NCI-H1694 treated with DMSO at 0.1 percent for 48 hours (cell line): ENCODE data around the gene HDAC11.
"Not testable (repeated sequence)": the region's sequence is repeated elsewhere in the genome, so short reads cannot be mapped to it uniquely, and the experiment has no call there.

Source experiments
- DNase-seq: peaks from one replicate; lab custom pipeline; 2025; lab: John Stamatoyannopoulos, UW

Gene HDAC11

DNA sequence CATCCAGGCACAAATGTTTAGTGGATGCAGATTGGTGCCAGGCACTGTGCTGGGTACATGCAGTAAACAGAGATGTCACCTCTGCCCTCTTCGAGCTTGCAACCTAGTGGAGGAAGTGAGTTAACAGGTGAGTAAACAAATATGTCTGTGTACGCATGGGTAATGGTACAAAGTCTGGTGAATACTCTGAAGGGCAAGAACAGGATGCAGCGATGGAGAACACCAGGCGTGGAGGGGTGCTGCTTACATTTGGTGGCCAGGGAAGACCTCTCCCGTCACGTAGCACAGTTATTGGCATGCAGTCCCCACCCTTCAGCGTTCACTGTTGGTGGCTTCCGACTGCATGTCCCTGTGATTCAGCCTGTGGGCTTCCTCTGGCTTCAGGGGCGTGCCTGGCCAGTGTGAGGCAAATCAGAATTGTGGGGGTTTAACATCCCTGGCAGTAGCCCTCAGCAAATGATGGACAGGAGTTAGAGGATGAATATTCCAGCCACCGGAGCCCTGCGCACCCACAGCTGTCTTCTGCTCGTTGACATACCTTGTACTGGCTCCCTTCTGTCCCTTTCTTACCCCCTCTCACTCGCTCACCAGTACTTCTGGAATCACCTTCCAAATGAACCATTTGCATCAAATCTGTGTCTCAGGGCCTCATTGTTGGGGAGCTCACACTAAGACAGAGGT is 9.1 kb upstream of the HDAC11 start:
- DNase-seq: no peak

DNA sequence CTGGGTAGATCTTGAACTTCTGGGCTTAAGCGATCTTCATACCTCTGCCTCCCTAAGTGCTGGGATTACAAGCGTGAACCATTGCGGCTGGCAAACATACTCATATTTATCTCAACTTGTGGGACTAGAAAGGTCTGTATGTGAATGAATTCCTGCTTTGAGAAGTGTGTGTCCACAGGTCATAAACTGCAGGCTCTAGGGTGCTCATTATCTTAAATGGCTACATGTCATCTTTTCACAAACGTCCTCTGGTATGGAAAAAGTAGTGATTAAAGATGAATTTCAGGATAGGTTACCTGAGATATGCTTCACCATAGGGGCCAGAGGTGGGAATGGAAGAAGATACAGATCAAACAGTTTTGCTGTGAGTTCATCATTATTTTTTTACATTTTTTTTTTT is 7.8 kb upstream of the HDAC11 start:
- DNase-seq: no peak

DNA sequence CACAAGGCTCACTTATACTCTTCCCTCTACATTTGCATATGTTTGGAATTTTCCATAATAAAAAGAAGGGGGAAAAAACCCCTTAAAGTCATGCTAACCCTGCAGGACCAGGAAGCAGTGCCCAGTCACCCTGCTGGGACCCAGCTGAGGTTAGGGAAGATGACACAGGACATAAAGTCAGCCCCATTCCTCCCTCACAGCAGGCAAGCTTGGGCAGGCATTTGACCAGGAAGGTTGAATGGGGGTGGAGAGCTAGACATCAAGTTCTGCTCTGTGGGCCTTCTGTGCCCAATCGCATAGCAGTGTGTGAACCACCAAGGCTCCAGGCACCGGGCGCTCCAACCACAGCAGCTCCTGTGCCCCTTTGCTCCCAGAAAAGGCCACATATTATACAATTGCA is 7.1 kb upstream of the HDAC11 start:
- DNase-seq: no peak

DNA sequence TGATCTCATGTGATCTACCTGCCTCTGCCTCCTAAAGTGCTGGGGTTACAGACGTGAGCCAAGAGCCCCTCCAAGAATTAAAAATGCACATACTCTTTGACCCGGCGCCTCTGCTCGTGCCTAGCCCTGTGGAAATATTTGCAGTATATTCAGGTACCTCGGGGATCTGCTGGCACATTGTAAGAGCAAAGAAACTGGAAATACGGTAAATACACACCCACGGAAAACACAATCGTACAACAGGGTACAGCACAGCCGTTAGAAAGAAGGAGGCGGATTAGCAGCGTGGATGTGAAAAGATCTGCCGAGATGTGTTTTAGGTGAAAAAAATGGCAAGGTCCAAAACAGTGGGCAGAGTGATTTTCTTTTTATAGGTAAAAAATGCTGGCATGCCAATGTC is 6.1 kb upstream of the HDAC11 start:
- DNase-seq: no peak

DNA sequence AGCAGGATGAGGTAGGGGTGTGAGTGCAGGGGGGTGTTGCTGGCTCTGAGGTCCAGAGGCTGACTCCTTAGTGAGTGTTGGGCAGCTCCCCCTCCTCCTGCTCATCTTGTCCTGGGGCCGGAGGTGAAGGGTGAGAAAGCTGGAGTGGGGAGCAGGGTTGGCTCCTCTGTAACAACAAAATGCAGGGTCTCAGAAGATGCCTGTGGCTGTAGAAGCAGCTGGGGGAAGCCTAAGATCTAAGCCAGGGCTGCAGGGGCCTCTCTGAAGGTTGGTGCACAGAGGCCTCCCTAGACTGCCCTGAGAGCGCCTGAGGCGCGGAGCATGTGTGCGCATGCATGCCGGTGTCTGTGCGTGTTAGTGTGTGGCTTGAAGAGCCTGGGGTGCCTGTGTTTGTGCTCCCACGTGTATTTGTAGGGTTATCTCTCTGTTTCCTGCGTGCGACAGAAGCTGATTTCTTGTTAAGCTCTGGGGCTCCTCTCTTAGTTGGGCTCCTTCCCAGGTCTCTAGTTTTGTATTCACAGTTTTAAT is 5.3 kb upstream of the HDAC11 start:
- no peak for DNase-seq

DNA sequence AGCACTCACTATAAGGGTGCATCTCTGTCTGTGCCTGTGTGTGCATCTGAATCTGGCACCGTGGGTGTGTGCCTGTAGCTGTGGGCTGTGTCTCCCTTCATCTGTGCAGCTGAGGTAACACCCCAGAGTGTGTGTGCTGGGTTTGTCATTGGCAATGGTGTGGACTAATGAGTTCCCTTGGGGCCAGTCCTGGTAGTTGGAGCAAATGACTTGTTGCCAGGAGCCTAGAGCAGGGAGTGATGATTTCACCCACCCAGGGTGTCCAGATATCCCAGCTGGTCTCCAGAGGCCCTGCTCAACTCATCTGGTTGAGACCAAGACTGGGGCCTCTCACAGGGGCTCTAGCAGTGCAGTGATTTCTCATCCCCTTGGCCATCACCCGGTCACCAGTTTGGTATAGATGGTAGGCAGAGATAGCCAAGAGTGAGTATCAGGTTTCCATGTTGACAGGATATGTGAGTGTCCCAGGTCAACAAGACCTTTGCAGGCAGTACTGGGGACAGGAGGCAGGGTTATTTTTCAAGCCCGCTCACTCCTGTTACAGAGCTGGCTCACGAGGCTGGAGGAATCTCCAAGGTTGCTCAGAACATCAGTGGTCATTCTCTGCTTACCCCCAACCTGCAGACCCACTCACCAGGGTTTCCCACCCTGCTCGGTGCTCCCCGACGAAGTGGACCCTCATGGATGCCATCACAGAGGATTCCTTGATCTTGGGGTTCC is 4.1 kb upstream of the HDAC11 start:
- DNase-seq: no peak

DNA sequence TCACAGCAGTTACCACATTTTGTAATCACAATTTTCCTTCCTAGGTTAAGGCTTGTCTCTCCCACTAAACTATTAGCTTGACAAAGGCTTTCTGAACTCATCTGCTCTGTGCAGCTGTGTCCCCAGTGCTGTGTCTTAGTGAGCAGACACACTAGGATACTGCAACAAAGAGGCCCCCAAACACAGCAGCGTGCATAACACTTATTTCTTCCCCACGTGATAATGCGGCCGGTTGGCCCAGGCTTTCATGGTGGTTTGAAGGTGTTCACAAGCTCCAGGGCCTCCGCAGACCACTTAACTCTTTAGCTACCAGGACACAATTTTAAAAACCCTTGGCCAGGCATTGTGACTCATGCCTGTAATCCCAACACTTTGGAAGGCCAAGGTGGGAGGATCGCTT is 2.2 kb upstream of the HDAC11 start:
- no peak for DNase-seq

DNA sequence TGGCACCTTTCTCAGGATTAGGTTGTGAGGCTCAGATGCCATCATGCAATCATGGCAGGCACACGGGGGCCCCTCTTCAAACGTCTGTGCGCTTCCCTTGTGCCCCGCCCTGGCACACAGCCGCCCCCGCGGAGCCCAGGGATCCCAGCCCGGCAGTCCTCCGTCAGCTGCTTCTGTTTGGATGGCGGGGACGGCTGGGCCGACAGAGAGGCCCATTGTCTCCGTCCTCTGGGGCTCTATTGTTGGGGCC is 849 bp upstream of the HDAC11 start:
- DNase-seq: no peak

DNA sequence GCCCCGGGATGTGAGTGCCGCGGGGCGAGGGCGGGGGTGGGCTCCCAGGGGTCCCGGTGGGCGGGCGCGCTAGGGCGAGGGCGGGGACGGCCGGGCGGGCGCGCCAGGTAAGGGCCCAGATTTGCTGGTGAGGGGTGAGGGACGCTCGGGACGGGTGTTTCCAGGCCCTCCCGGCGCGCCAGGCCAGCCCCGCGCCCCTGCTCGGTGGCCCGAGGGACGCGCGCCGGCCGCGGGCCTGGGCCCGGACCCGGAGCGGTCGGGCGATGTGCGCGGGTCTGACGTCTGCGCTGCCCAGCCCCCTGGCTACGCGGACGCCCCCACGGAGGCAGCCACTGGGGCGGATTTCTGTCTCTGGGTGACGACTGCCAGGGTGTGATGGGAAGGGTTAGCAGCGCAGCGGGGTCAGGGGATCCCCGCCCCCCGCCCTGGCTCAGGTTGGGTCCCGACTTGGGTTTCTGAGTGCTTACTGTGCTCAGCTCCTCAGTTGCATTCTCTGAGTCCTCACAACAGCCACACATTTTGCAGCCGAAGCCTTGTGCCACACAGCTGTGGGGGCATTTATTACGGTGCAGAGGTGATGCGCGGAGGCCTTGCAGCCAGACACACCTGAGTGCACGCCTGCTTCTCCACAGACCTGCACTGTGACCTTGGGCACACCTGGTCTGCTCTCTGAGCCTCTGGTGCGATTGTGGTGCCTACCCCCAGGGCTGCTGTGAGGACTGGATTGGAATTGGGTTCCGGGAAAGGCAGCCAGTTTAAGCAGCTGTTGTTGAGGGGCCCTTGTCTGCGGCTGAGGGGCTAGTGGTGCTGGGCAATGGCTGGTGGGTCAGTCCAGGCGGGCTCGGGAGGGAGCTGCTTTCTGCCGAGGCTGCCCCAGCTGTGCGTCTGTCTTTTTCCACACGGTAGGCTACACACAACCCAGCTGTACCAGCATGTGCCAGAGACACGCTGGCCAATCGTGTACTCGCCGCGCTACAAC is 523 bp downstream of the HDAC11 start:
- no peak for DNase-seq

DNA sequence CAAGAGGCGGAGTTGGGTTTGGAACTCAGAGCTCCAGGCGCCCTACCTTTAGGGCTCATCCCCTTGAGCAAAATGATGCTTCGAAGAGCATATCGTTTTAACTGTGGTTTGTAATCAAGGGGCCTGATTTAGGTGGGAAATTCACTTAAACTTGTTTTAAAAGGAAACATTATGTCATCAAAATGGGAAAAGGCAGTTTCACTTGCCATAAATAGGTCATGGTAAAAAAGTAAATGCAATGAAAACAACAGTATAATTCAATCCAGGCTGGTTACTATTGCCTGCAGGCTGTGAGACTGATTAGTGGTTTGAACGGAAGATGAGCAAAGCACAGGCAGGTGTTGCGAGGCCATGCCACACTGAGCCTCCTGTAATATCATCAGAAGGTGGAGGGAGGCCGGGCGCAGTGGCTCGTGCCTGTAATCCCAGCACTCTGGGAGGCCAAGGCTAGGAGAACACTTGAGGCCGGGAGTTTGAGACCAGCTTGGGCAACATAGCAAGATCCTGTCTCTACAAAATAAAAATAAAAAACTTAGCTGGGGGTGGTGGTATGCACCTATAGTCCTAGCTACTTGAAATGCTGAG is 2.1 kb downstream of the HDAC11 start:
- DNase-seq: no peak

DNA sequence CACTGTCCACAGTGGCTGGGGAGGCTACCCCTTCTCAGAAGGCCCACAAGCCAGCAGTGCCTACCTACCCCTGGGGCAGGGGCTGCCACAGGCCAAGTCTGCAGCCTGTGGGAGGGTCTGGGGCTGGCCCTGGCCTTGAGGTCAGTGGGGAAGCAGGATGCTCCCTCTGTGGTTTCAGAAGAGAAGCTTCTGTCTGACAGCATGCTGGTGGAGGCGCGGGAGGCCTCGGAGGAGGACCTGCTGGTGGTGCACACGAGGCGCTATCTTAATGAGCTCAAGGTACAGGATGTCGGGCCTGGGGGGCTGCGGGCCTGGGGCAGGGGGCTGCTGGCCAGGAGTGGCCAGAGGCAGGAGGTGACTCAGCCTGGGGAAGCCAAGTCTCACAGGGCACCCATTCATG is 3.2 kb downstream of the HDAC11 start:
- no peak for DNase-seq

DNA sequence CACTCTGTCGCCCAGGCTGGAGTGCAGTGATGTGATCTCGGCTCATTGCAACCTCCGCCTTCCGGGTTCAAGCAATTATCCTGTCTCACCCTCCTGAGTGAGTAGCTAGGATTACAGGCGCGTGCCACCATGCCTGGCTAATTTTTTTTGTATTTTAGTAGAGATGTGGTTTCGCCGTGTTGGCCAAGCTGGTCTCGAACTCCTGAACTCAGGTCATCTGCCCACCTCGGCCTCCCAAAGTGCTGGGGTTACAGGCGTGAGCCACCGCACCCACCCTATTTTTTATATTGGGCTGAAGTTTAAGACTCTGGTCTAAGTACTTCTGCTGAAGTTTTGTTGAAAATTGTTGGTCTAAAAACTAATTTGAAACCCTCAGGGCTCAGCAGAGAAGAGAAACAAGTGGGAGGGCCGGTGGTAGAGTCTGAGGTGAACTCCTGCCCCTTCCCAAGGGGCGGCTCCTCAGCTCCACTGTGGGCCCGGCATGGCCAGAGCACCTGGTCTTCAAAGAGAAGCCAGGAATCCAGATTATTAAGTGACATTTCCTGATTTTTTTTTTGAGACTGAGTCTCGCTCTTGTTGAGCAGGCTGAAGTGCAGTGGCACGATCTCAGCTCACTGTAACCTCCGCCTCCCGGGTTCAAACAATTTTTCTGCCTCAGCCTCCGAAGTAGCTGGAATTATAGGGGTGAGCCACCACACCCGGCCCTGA is 4.0 kb downstream of the HDAC11 start:
- DNase-seq: no peak

DNA sequence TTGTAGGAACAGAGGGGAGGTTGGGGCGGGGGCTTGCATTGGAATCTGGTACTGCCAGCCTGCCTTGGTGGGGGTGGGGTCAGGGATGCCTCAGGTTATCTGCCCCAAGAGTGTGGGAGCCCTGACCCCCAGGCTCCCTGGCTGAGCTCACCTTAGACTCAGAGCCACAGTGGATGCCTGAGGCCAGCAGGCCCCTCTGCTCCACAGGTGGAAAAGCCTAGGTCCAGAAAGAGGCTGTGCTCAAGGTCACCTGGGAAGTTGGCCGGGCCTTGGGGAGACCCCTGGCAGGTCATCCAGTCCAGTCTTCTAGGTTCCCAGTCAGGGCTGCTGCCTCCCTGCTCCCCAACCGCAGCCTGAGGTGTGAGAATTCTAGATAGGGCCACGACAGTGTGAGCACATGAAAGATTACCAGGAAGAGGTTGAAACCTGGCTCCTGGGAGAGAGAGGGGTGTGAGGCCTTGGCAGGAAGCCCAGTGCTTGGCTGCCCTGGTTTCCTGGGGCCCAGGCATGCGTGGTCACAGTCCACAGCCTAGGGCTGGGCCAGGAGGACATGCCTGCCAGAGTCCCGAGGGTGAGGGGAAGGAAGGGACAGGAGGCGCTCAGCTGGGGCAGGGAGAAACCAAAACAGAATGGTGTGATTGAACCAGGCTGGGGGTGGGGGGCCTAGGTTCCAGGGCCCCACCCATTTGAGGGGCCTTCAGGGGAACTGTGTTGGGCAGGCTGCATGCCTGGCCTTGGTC is 4.9 kb downstream of the HDAC11 start:
- no peak for DNase-seq

DNA sequence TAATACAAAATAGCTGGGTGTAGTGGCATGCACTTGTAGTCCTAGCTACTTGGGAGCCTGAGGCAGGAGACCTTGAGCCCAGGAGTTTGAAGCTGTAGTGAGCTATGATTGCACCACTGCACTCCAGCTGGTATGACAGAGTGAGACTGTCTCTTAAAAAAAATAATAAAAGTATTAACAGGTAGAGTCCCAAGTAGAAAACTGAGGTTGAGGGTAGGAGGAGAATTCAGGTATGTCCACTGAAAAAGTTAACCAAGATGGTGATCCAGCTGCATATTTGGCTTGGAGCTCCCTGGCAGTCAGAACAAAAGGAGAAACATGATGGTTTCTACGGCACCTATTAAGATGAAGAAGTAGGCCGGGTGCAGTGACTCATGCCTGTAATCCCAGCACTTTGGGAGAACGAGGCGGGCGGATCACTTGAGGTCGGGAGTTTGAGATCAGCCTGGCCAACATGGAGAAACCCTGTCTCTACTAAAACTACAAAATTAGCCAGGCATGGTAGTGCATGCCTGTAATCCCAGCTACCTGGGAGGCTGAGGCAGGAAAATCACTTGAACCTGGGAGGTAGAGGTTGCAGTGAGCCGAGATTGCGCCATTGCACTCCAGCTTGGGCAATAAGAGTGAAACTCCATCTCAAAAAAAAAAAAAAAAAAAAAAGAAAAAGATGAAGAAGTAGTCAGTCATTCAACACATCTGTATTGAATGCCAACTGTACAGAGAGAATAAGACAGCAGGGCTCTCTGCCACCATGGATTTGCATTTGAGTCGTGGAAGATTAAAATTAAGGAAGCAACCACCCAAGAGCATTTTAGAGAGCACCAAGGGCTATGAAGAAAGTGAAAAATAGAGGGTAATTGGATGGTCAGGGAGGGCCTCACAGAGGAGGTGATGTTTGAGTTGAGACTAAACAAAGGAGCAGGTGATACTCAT is 5.8 kb downstream of the HDAC11 start:
- not testable (repeated sequence) for DNase-seq

DNA sequence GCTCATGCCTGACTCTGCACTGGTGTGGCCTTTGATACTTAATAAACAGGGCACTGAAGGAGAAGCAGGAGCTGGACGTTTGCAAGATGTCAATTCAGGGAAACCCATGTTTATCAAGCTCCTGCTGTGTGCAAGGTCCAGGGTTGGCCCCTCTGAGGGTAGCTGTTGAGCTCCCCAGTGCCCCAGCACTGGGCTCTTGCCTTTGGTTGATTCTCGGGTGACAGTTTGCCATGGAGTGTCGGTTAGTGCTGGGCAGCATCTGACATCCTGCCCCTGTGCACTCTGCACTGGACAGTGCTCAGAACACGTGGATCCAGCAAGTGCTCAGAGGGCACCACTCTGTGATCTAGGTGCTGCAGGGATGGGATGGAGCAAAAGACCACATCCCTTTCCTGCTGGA is 7.3 kb downstream of the HDAC11 start:
- no peak for DNase-seq

DNA sequence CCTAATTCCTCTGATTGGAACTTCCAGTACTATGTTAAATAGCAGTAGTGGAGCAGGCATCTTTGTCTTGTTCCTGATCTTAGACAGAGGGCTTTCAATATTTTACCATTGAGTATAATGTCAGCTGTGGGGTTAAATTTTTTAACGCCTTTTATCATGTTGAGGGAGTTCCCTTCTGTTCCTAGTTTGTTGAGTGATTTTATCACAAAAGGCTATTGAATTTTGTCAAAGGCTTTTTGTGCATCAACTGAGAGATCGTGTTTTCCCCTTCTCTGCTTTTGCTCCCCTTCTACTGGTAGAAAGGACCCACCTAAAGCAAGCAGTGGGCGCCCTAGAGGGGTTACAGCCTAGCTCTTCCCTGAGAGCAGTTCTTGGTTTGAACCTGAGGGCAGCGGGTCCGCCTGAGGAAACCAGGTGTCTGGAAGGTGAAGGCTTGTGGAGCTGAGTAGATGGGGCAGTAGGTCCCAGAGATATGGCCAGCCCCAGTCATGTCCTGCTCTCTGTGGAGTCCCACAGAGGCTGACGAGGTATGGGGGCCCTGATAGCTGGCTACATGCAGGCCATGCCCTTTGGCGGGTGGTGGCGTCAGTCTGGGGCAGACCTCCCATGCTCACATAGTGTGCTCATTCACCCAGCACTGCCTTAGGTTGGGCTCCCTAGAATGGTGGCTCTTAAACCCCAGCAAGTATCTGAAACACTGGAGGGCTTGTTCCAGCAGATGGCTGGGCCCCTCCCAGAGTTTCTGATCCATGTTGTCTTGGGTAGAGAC is 11.3 kb downstream of the HDAC11 start:
- DNase-seq: no peak

DNA sequence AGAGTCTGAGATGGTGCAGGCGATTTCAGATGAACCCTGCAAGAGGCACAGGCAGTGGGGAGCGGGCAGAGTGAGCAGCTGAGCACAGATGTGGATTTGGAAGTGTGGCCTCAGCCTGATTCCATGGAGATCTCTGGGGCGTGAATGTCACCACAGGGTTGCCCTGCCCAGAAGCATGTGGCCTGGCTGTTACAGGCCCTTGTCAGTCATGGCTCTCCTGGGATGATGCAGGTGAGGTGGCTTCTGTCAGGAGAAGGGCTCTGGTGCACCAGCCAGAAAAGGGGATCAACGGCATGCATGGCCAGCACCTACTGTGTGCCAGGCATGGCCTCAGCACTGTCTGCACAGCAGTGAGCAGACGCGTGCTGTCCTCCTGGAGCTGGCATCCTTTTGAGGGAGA is 11.9 kb downstream of the HDAC11 start:
- DNase-seq: no peak

DNA sequence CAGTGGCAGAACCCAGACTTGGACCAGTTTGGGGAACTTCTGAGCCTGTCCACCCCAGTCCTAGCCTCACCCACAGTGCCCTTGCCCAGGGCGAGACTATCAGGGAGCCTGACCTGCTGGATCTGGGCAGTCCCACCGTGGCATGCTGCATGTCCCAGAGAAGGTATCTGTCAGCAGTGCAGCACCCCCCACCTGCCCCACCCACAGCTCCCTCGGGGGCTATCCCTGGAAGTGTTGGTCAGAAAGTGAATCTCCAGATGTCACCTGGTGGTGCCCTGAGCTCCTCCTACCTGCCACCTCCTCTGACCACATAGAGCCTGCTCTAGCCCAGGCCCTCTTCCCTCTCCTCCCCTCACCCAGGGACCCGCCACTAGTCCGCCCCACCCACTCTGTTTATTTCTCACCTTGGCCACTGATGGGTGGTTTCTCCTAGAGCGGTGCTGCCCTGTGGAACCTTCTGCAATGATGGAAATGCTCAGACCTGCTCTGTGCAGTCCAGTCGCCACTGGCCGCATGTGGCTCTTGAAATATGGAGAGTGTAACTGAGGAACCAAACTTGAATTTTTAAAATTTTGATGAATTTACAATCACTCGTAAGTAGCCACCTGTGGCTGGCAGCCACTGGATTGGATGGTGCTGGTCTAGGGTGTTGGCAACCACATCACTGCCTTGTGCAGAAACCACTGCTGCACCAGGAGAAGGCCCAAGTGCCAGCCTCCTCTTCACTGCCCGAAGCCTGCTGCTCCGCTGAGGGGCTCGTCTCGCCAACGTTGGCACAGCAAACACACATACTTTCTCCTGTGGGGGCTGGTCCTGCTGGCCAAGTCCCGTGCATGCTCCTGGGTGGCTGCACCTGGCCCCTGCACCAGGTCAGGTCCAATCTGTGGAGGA is 13.1 kb downstream of the HDAC11 start:
- DNase-seq: no peak
